B cell (primary cell): ENCODE results near the gene ESRRB. TPM values are rescaled to one million over a fixed set of nuclear protein-coding genes. Genes with fewer than 3 reads are reported as not detected.

ENCODE experiments used
- ATAC-seq: fragments of 200-7000 bp; cut with Tn5 transposase; one replicate; pipeline ENCODE4 v1.10.0; 2021; ENCODE audit warnings: low read depth, mild to moderate bottlenecking, moderate number of reproducible peaks, moderate library complexity
- CTCF ChIA-PET: fragments of 350-600 bp; sonication (Branson Sonifier 250); formaldehyde crosslinking; loops from one replicate; lab custom pipeline; 2021; ENCODE audit warnings: antibody characterized with exemption, inconsistent platforms; lab: Charles Lee
- POLR2A ChIA-PET: fragments of 350-600 bp; sonication (Branson Sonifier 250); formaldehyde crosslinking; loops from one replicate; lab custom pipeline; 2021; ENCODE audit warnings: antibody characterized with exemption; lab: Charles Lee
- DNase-seq: peaks from one replicate; pipeline ENCODE4 v3.0.0; 2013
- H2AFZ ChIP-seq: 2 replicates; pipeline ENCODE4 v1.6.1; 2012; ENCODE audit warnings: mild to moderate bottlenecking, low read depth, low read length; ENCODE audit not compliant: insufficient read depth, poor library complexity, severe bottlenecking
- H3K27ac ChIP-seq, 2 donors: 1 replicate in 1 of 2; 2 replicates in 1 of 2; pipeline ENCODE4 v1.5.1; 2012 to 2013; ENCODE audit warnings: low read length in 2 of 2, mild to moderate bottlenecking in 2 of 2, moderate library complexity in 1 of 2
- H3K27me3 ChIP-seq, 4 experiments: fragments of 200-600 bp in 1 of 4; sonication (generic) in 1 of 4; replicated peaks in 1 of 4; 1 replicate in 2 of 4; 2 replicates in 2 of 4; pipeline versions ENCODE4 v1.6.1 to v1.7.0; 2013 to 2016; ENCODE audit warnings: low read length in 3 of 4, mild to moderate bottlenecking in 2 of 4, mixed read lengths in 1 of 4, moderate library complexity in 1 of 4; ENCODE audit not compliant: insufficient read depth in 4 of 4, control insufficient read depth in 3 of 4; ENCODE audit errors: control extremely low read depth in 1 of 4
- H3K36me3 ChIP-seq, 2 experiments: replicated peaks in 1 of 2; 1 replicate in 1 of 2; 2 replicates in 1 of 2; pipeline versions ENCODE4 v1.6.1 to v1.7.1; 2013; ENCODE audit warnings: low read length in 1 of 2; ENCODE audit not compliant: insufficient read depth in 2 of 2, control insufficient read depth in 1 of 2; ENCODE audit errors: control extremely low read depth in 1 of 2, extremely low read depth in 1 of 2
- H3K4me1 ChIP-seq, 2 donors: fragments of 200-600 bp in 1 of 2; sonication (generic) in 1 of 2; 1 replicate in 1 of 2; 2 replicates in 1 of 2; pipeline versions ENCODE4 v1.5.1 to v1.6.1; 2013 to 2017; ENCODE audit warnings: low read length in 2 of 2; ENCODE audit not compliant: control insufficient read depth in 2 of 2, insufficient read depth in 2 of 2
- H3K4me2 ChIP-seq: replicated peaks from 2 replicates; pipeline ENCODE3; 2012; ENCODE audit warnings: mild to moderate bottlenecking, low read depth, low read length; ENCODE audit not compliant: poor library complexity, severe bottlenecking
- H3K4me3 ChIP-seq, 5 experiments: fragments of 200-600 bp in 1 of 5; sonication (generic) in 1 of 5; 1 replicate in 3 of 5; 2 replicates in 2 of 5; pipeline versions ENCODE4 v1.5.1 to v1.7.0; 2011 to 2016; ENCODE audit warnings: low read length in 4 of 5, mild to moderate bottlenecking in 4 of 5, low read depth in 2 of 5, control low read depth in 1 of 5, moderate library complexity in 1 of 5; ENCODE audit not compliant: insufficient read depth in 1 of 5; ENCODE audit errors: control extremely low read depth in 1 of 5, extremely low read depth in 1 of 5
- H3K79me2 ChIP-seq: fragments of 200-600 bp; sonication (generic); one replicate; pipeline ENCODE4 v1.6.0; 2016; ENCODE audit warnings: low read length; ENCODE audit not compliant: control insufficient read depth, insufficient read depth
- H3K9ac ChIP-seq: fragments of 200-600 bp; sonication (generic); 2 replicates; pipeline ENCODE4 v1.6.1; 2017; ENCODE audit warnings: mild to moderate bottlenecking, low read length, moderate library complexity
- H3K9me3 ChIP-seq, 3 donors: one replicate each; pipeline versions ENCODE4 v1.6.1 to v1.7.1; 2013; ENCODE audit warnings: low read length in 2 of 3; ENCODE audit not compliant: control insufficient read depth in 2 of 3, insufficient read depth in 1 of 3; ENCODE audit errors: control extremely low read depth in 1 of 3
- H4K20me1 ChIP-seq: 2 replicates; pipeline ENCODE4 v1.6.0; 2012; ENCODE audit warnings: mild to moderate bottlenecking, low read length; ENCODE audit not compliant: insufficient read depth, control insufficient read depth, poor library complexity, severe bottlenecking
- H3K27ac Mint-ChIP-seq: one replicate; pipeline ENCODE4 v1.8.0; 2021; ENCODE audit warnings: mixed read lengths
- H3K27me3 Mint-ChIP-seq: one replicate; pipeline ENCODE4 v1.8.0; 2021; ENCODE audit warnings: mixed read lengths
- H3K4me1 Mint-ChIP-seq: one replicate; pipeline ENCODE4 v1.8.0; 2021; ENCODE audit warnings: mixed read lengths
- H3K4me3 Mint-ChIP-seq: one replicate; pipeline ENCODE4 v1.8.0; 2021; ENCODE audit warnings: mixed read lengths
- H3K9me3 Mint-ChIP-seq: one replicate; pipeline ENCODE4 v1.8.0; 2022; ENCODE audit warnings: mixed read lengths; ENCODE audit not compliant: insufficient read depth
- CTCF ChIP-seq: fragments of 200-600 bp; IDR thresholded peaks from one replicate; pipeline ENCODE4 v1.8.0; 2022; ENCODE audit warnings: antibody characterized with exemption, mild to moderate bottlenecking
- EZH2 ChIP-seq: IDR thresholded peaks from 2 replicates; pipeline ENCODE4 v1.6.1; 2012; ENCODE audit warnings: borderline replicate concordance, low read depth, mild to moderate bottlenecking, moderate library complexity, low read length; ENCODE audit not compliant: insufficient read depth, poor library complexity, severe bottlenecking
- WGBS: methylation state at CpG from one replicate; pipeline ENCODE4 v1.1.5; 2013; ENCODE audit warnings: missing lambda C conversion rate; ENCODE audit not compliant: insufficient coverage; 5-methylcytosine and 5-hydroxymethylcytosine counted together
- intact Hi-C: fragments of 100-400 bp; cut with micrococcal nuclease; formaldehyde crosslinking; loops from one replicate; pipeline ENCODE4 v1.10.0; 2022
- polyA plus RNA-seq: library from polyadenylated mRNA; depleted of rRNA; stranded (reverse); fragments of >200 nt; gene quantifications from 2 replicates; pipeline ENCODE4 v1.2.3, GENCODE V29; 2012
- total RNA-seq, 2 donors: library from RNA; stranded (reverse); fragments of 120-200 nt in 1 of 2; gene quantifications; 1 replicate in 1 of 2; 2 replicates in 1 of 2; pipeline versions ENCODE4 v1.2.3 to v1.2.4, GENCODE V29; 2013 to 2022

ESRRB gene
- total and polyA plus RNA-seq, 2 donors (not counting 1 experiment from before 2014, with no cell fraction given): 0.13 TPM; not detected in 1

DNA sequence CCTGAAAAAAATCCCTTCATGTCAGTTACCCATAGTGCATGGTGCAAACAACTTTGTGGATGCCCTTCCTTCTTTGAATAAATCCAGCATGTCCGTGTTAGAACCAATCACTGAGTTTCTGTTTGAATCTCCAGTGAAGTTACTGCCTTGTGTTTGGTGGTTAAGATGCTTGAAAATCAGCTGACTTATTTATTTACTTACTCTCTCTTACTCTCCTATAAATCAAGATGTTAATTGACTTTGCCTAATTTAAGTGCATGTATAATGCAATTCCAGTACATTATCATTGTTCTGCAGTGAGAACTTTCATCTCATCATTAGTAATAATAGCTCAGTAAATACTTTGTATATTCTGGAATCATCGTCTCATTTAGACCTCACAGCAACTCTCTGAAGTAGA, 114.2 kb downstream of the ESRRB start:
- H3K36me3 ChIP-seq: no peaks in the 10 kb centered on the region

DNA sequence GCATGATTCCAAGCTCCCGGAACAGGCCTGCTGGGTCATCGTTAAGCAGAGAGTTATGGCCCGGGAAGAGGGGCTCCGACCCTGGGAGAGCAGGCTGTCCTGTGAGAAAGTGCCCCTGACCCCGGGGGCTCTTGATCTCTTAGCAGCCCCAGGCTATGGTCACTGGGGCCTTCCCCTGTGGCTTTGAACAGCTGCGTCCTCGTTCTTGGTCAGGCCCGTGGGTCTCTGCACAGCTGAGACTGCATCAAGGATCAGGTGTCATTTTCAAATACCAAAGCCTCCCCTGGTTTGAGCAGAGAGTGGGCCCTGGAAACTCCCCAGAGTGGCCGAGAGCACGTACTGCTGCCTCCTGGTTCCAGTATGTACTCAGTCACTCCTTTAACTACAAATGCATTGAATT, 114.8 kb downstream of the ESRRB start:
- WGBS: 90% methylated on average over 9 of the region's 10 CpGs

More for the DNA sequence above, 114.2 kb downstream of the ESRRB start:
- intact Hi-C loops: no loop called here
- Histone ChIP-seq H4K20me1 (no peaks in the 10 kb centered on the region), H3K9ac (no peak overlapping the region), H3K27me3 (no peaks in the 10 kb centered on the region), H3K4me3 (no peak overlapping the region), H3K27ac (no peak overlapping the region), H3K79me2 (no peaks in the 10 kb centered on the region), H3K4me1 (no peaks in the 10 kb centered on the region), H2AFZ (no peak overlapping the region), H3K4me2 (no peak overlapping the region), H3K9me3 (no peaks in the 10 kb centered on the region)
- no peak for ATAC-seq
- Mint-ChIP-seq H3K27me3 (peaks cover 25% of the 10 kb centered on the region), H3K4me3 (no peak overlapping the region), H3K4me1 (no peaks in the 10 kb centered on the region), H3K27ac (no peak overlapping the region), H3K9me3 (no peaks in the 10 kb centered on the region)
- no CpG with 5 or more reads among the region's 2 CpGs for WGBS
- ChIA-PET POLR2A (no interaction called here), CTCF (interaction anchor here (1.3 kb wide), 1 partner anchor 33 kb away, joined by 3 read pairs; no protein-coding TSS in a partner anchor)
- TF ChIP-seq EZH2 (no peak), CTCF (no peak)
- no peak for DNase-seq

More for the DNA sequence above, 114.8 kb downstream of the ESRRB start:
- H3K4me3 Mint-ChIP-seq: no peak overlapping the region
- H3K79me2 ChIP-seq: no peaks in the 10 kb centered on the region
- H3K4me1 Mint-ChIP-seq: no peaks in the 10 kb centered on the region
- H3K4me1 ChIP-seq: no peaks in the 10 kb centered on the region
- intact Hi-C loops: no loop called here
- no peaks in the 10 kb centered on the region for H3K9me3 ChIP-seq
- no peak overlapping the region for H3K9ac ChIP-seq
- DNase-seq: no peak
- ChIA-PET CTCF (interaction anchor here (1.3 kb wide), 1 partner anchor 34 kb away, joined by 3 read pairs; no protein-coding TSS in a partner anchor), POLR2A (no interaction called here)
- no peak overlapping the region for H3K4me3 ChIP-seq
- no peak for ATAC-seq
- H2AFZ ChIP-seq: no peak overlapping the region
- H3K27ac Mint-ChIP-seq: no peak overlapping the region
- no peaks in the 10 kb centered on the region for H3K36me3 ChIP-seq
- H3K27ac ChIP-seq: no peak overlapping the region
- H3K9me3 Mint-ChIP-seq: no peaks in the 10 kb centered on the region
- H3K27me3 Mint-ChIP-seq: peaks cover 25% of the 10 kb centered on the region
- H3K27me3 ChIP-seq: no peaks in the 10 kb centered on the region
- H3K4me2 ChIP-seq: no peak overlapping the region
- H4K20me1 ChIP-seq: no peaks in the 10 kb centered on the region
- no peak for TF ChIP-seq EZH2
